SK-N-SH (cell line): Measurements from ENCODE around the gene LIMA1. TPM values are rescaled to one million over a fixed set of nuclear protein-coding genes. Genes with fewer than 3 reads are reported as not detected.

Experiments used
- CTCF ChIA-PET: fragments of 300-600, 350-600 bp; formaldehyde crosslinking; extraction: SDS; loops from one replicate; lab custom pipeline; 2021; lab: Yijun Ruan, JAX
- POLR2A ChIA-PET: fragments of 350-600 bp; sonication (Branson Sonifier 250); formaldehyde crosslinking; extraction: SDS; loops from one replicate; lab custom pipeline; 2020; ENCODE audit warnings: antibody characterized with exemption, inconsistent platforms; lab: Yijun Ruan, JAX
- DNase-seq: peaks from one replicate; pipeline ENCODE4 v3.0.0; 2012
- H2AFZ ChIP-seq: fragments of 200-600 bp; sonication (generic); 2 replicates; pipeline ENCODE4 v1.8.1; 2016; ENCODE audit warnings: antibody characterized with exemption, mild to moderate bottlenecking, low read depth
- H3F3A ChIP-seq: fragments of 200-600 bp; sonication (generic); replicated peaks from 2 replicates; pipeline ENCODE3; 2016; ENCODE audit warnings: antibody characterized with exemption, mild to moderate bottlenecking; ENCODE audit not compliant: insufficient read depth
- H3K27ac ChIP-seq, 2 experiments: fragments of 200-500 bp in 1 of 2; fragments of 200-600 bp in 1 of 2; sonication (Bioruptor generic) in 1 of 2; sonication (generic), shearing (Covaris generic) in 1 of 2; 2 replicates each; pipeline versions ENCODE4 v1.5.1 to v1.6.1; 2014 to 2016; ENCODE audit warnings: low read depth in 2 of 2, inconsistent platforms in 1 of 2, low read length in 1 of 2, mild to moderate bottlenecking in 1 of 2, mixed read lengths in 1 of 2
- H3K27me3 ChIP-seq: fragments of 200-600 bp; sonication (generic), shearing (Covaris generic); 2 replicates; pipeline ENCODE4 v1.6.1; 2016; ENCODE audit warnings: mixed run types; ENCODE audit not compliant: insufficient read depth
- H3K36me3 ChIP-seq, 2 experiments: fragments of 200-500 bp in 1 of 2; fragments of 200-600 bp in 1 of 2; sonication (Bioruptor generic) in 1 of 2; sonication (generic) in 1 of 2; replicated peaks in 1 of 2; 2 replicates each; pipeline versions ENCODE3 to v1.5.1; 2014 to 2016; ENCODE audit warnings: low read length in 1 of 2, mild to moderate bottlenecking in 1 of 2; ENCODE audit not compliant: insufficient read depth in 2 of 2, control insufficient read depth in 1 of 2
- H3K4me1 ChIP-seq, 2 experiments: fragments of 200-500 bp in 1 of 2; fragments of 200-600 bp in 1 of 2; sonication (Bioruptor generic) in 1 of 2; sonication (generic), shearing (Covaris generic) in 1 of 2; 2 replicates each; pipeline versions ENCODE4 v1.5.1 to v1.6.1; 2014 to 2016; ENCODE audit warnings: low read depth in 1 of 2, low read length in 1 of 2, mixed run types in 1 of 2; ENCODE audit not compliant: insufficient read depth in 2 of 2, control insufficient read depth in 1 of 2
- H3K4me2 ChIP-seq: fragments of 200-600 bp; sonication (generic), shearing (Covaris generic); 2 replicates; pipeline ENCODE4 v1.6.1; 2017; ENCODE audit warnings: mixed run types
- H3K4me3 ChIP-seq, 2 experiments: fragments of 200-500 bp in 1 of 2; fragments of 200-600 bp in 1 of 2; sonication (Bioruptor generic) in 1 of 2; sonication (generic), shearing (Covaris generic) in 1 of 2; 2 replicates each; pipeline versions ENCODE4 v1.5.1 to v1.8.1; 2014 to 2016; ENCODE audit warnings: low read depth in 2 of 2, inconsistent platforms in 1 of 2, low read length in 1 of 2, mild to moderate bottlenecking in 1 of 2, mixed read lengths in 1 of 2, moderate library complexity in 1 of 2
- H3K79me2 ChIP-seq: fragments of 200-600 bp; sonication (generic); 2 replicates; pipeline ENCODE4 v1.8.1; 2017; ENCODE audit warnings: mild to moderate bottlenecking; ENCODE audit not compliant: insufficient read depth
- H3K9ac ChIP-seq: fragments of 200-600 bp; sonication (generic); 2 replicates; pipeline ENCODE4 v1.6.1; 2017; ENCODE audit warnings: mixed run types
- H3K9me2 ChIP-seq: fragments of 200-600 bp; sonication (generic); 2 replicates; pipeline ENCODE4 v1.6.1; 2017; ENCODE audit warnings: mixed run types
- H3K9me3 ChIP-seq: fragments of 200-600 bp; sonication (generic); 2 replicates; pipeline ENCODE4 v1.6.1; 2017; ENCODE audit warnings: mixed run types, mild to moderate bottlenecking, moderate library complexity
- H4K20me1 ChIP-seq: fragments of 200-600 bp; sonication (generic); 2 replicates; pipeline ENCODE4 v1.6.1; 2017; ENCODE audit warnings: mild to moderate bottlenecking, mixed run types; ENCODE audit not compliant: insufficient read depth
- ELF1 ChIP-seq: IDR thresholded peaks from 2 replicates; pipeline ENCODE4 v1.4.0; 2012
- FOSL2 ChIP-seq: IDR thresholded peaks from 2 replicates; pipeline ENCODE4 v1.4.0; 2012; ENCODE audit warnings: low read depth, mild to moderate bottlenecking, moderate library complexity, borderline replicate concordance
- GATA2 ChIP-seq: sonication (generic); formaldehyde crosslinking; IDR thresholded peaks from 2 replicates; pipeline ENCODE4 v1.5.0; 2020; ENCODE audit warnings: mild to moderate bottlenecking, missing genetic modification reagents
- MXI1 ChIP-seq: IDR thresholded peaks from 2 replicates; pipeline ENCODE4 v1.6.1; 2012; ENCODE audit warnings: mild to moderate bottlenecking, low read depth, low read length, improper control_type of control experiment
- NFIC ChIP-seq: IDR thresholded peaks from 2 replicates; pipeline ENCODE4 v1.4.0; 2012; ENCODE audit warnings: borderline replicate concordance
- RCOR1 ChIP-seq: fragments of 150-350 bp; IDR thresholded peaks from 2 replicates; pipeline ENCODE4 v1.6.1; 2017; ENCODE audit warnings: antibody characterized with exemption, low read length
- RXRA ChIP-seq: IDR thresholded peaks from 2 replicates; pipeline ENCODE4 v1.4.0; 2012; ENCODE audit warnings: low read depth, mild to moderate bottlenecking, borderline replicate concordance
- SIN3A ChIP-seq: IDR thresholded peaks from 2 replicates; pipeline ENCODE4 v1.6.1; 2012; ENCODE audit warnings: low read depth, mild to moderate bottlenecking, low read length, moderate library complexity, borderline replicate concordance
- SMC3 ChIP-seq: IDR thresholded peaks from 2 replicates; pipeline ENCODE4 v1.6.1; 2012; ENCODE audit warnings: low read depth, low read length, improper control_type of control experiment
- WGBS: methylation state at CpG from one replicate; pipeline ENCODE4 v1.1.6; 2017; ENCODE audit warnings: low lambda C conversion rate; 5-methylcytosine and 5-hydroxymethylcytosine counted together
- polyA plus RNA-seq, 3 experiments: library from polyadenylated mRNA; depleted of rRNA; stranded (reverse); fragments of >200 nt; gene quantifications; 2 replicates each; pipeline ENCODE4 v1.2.3, GENCODE V29; 2012
- TF ChIP-seq, protein P1 (sequence below): IDR thresholded peaks from 2 replicates; pipeline ENCODE4 v1.6.1; 2012; ENCODE audit warnings: mild to moderate bottlenecking, low read depth, low read length, moderate library complexity
- TF ChIP-seq, protein P2 (sequence below): IDR thresholded peaks from 2 replicates; pipeline ENCODE4 v1.4.0; 2012; ENCODE audit warnings: low read depth, borderline replicate concordance
- TF ChIP-seq, protein P3 (sequence below): IDR thresholded peaks from 2 replicates; pipeline ENCODE4; 2012
- TF ChIP-seq, protein P4 (sequence below): fragments of 200-600 bp; sonication (generic); IDR thresholded peaks from 2 replicates; pipeline ENCODE4 v1.6.1; 2017; ENCODE audit warnings: antibody characterized with exemption, mild to moderate bottlenecking, moderate library complexity
- TF ChIP-seq, protein P5 (sequence below): IDR thresholded peaks from 2 replicates; pipeline ENCODE4 v1.4.0; 2012; ENCODE audit warnings: low read depth

The LIMA1 gene
- polyA plus RNA-seq, 1 of the 3 experiments (the other 2 are of a cell fraction), result 96.6 TPM

DNA sequence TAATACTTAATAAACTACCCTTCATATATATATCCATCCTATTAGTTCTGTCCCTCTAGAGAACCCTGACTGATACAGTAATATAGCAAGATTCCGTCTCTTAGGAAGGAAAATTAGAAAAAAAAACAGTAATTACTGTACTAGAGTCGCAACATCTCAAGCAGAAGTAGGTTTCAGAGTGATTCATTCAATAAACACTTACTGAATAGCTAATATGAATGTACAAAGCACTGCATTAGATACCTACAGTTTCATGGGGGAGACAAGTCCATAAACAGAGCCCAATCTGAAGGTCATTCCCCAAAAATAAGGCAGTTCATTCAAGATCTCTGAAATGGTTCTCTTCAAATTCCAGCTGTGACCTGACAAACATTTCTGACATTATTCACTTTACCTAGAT, 126.1 kb downstream of the LIMA1 start:
- Histone ChIP-seq H3K36me3 (no peaks in the 10 kb centered on the region), H3F3A (peaks cover 15% of the 10 kb centered on the region), H3K9ac (no peak overlapping the region), H3K4me1 (no peaks in the 10 kb centered on the region), H4K20me1 (peaks cover 38% of the 10 kb centered on the region), H3K9me2 (no peaks in the 10 kb centered on the region), H3K27ac (no peak overlapping the region), H2AFZ (no peak overlapping the region), H3K4me3 (no peak overlapping the region), H3K4me2 (no peak overlapping the region), H3K9me3 (no peaks in the 10 kb centered on the region), H3K79me2 (peaks cover 98% of the 10 kb centered on the region), H3K27me3 (no peaks in the 10 kb centered on the region)
- ChIA-PET POLR2A (interaction anchor here (0.6 kb wide), 1 partner anchor 71 kb away, joined by 3 read pairs; no protein-coding TSS in a partner anchor), CTCF (interaction anchor here (0.6 to 1.8 kb wide), 6 partner anchors 10 to 1052 kb away, joined by 3 to 9 read pairs (median 4); partner anchors contain the start of gene CERS5)
- TF ChIP-seq, protein P1, sequence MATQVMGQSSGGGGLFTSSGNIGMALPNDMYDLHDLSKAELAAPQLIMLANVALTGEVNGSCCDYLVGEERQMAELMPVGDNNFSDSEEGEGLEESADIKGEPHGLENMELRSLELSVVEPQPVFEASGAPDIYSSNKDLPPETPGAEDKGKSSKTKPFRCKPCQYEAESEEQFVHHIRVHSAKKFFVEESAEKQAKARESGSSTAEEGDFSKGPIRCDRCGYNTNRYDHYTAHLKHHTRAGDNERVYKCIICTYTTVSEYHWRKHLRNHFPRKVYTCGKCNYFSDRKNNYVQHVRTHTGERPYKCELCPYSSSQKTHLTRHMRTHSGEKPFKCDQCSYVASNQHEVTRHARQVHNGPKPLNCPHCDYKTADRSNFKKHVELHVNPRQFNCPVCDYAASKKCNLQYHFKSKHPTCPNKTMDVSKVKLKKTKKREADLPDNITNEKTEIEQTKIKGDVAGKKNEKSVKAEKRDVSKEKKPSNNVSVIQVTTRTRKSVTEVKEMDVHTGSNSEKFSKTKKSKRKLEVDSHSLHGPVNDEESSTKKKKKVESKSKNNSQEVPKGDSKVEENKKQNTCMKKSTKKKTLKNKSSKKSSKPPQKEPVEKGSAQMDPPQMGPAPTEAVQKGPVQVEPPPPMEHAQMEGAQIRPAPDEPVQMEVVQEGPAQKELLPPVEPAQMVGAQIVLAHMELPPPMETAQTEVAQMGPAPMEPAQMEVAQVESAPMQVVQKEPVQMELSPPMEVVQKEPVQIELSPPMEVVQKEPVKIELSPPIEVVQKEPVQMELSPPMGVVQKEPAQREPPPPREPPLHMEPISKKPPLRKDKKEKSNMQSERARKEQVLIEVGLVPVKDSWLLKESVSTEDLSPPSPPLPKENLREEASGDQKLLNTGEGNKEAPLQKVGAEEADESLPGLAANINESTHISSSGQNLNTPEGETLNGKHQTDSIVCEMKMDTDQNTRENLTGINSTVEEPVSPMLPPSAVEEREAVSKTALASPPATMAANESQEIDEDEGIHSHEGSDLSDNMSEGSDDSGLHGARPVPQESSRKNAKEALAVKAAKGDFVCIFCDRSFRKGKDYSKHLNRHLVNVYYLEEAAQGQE, result no peak
- TF ChIP-seq NFIC (no peak), ELF1 (no peak), RCOR1 (no peak), SMC3 (no peak), MXI1 (no peak), SIN3A (no peak), FOSL2 (no peak), RXRA (no peak), GATA2 (CRISPR knock-in tag) (no peak)
- TF ChIP-seq, protein P2, sequence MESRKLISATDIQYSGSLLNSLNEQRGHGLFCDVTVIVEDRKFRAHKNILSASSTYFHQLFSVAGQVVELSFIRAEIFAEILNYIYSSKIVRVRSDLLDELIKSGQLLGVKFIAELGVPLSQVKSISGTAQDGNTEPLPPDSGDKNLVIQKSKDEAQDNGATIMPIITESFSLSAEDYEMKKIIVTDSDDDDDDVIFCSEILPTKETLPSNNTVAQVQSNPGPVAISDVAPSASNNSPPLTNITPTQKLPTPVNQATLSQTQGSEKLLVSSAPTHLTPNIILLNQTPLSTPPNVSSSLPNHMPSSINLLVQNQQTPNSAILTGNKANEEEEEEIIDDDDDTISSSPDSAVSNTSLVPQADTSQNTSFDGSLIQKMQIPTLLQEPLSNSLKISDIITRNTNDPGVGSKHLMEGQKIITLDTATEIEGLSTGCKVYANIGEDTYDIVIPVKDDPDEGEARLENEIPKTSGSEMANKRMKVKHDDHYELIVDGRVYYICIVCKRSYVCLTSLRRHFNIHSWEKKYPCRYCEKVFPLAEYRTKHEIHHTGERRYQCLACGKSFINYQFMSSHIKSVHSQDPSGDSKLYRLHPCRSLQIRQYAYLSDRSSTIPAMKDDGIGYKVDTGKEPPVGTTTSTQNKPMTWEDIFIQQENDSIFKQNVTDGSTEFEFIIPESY, result no peak
- TF ChIP-seq, protein P3, sequence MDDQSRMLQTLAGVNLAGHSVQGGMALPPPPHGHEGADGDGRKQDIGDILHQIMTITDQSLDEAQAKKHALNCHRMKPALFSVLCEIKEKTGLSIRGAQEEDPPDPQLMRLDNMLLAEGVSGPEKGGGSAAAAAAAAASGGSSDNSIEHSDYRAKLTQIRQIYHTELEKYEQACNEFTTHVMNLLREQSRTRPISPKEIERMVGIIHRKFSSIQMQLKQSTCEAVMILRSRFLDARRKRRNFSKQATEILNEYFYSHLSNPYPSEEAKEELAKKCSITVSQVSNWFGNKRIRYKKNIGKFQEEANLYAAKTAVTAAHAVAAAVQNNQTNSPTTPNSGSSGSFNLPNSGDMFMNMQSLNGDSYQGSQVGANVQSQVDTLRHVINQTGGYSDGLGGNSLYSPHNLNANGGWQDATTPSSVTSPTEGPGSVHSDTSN, result no peak
- TF ChIP-seq, protein P4, sequence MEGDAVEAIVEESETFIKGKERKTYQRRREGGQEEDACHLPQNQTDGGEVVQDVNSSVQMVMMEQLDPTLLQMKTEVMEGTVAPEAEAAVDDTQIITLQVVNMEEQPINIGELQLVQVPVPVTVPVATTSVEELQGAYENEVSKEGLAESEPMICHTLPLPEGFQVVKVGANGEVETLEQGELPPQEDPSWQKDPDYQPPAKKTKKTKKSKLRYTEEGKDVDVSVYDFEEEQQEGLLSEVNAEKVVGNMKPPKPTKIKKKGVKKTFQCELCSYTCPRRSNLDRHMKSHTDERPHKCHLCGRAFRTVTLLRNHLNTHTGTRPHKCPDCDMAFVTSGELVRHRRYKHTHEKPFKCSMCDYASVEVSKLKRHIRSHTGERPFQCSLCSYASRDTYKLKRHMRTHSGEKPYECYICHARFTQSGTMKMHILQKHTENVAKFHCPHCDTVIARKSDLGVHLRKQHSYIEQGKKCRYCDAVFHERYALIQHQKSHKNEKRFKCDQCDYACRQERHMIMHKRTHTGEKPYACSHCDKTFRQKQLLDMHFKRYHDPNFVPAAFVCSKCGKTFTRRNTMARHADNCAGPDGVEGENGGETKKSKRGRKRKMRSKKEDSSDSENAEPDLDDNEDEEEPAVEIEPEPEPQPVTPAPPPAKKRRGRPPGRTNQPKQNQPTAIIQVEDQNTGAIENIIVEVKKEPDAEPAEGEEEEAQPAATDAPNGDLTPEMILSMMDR, result no peak
- TF ChIP-seq, protein P5, sequence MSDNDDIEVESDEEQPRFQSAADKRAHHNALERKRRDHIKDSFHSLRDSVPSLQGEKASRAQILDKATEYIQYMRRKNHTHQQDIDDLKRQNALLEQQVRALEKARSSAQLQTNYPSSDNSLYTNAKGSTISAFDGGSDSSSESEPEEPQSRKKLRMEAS, result no peak
- WGBS, result 91% methylated on average over 2 of the region's 2 CpGs
- no peak for DNase-seq
